GM12891 (cell line): Measurements from ENCODE around the gene FPR1.
"Not testable (repeated sequence)": the region's sequence is repeated elsewhere in the genome, so short reads cannot be mapped to it uniquely, and the experiment has no call there.

Experiments used
- DNase-seq: peaks from one replicate; pipeline ENCODE4 v3.0.0; 2011; ENCODE audit warnings: low spot score; ENCODE audit not compliant: insufficient read length
- FAIRE-seq: peaks from 2 replicates; lab custom pipeline; 2011; peaks lifted over from hg19 to GRCh38; lab: Jason Lieb, UNC
- PAX5 ChIP-seq: IDR thresholded peaks from 2 replicates; pipeline ENCODE4 v1.6.1; 2011; ENCODE audit warnings: low read length, moderate library complexity, mild to moderate bottlenecking; ENCODE audit not compliant: insufficient read depth, severe bottlenecking
- POLR2A ChIP-seq: IDR thresholded peaks from 2 replicates; pipeline ENCODE4 v1.6.1; 2011; ENCODE audit warnings: low read depth, low read length, control low read depth
- POLR2AphosphoS5 ChIP-seq: IDR thresholded peaks from 2 replicates; pipeline ENCODE4 v1.6.1; 2011; ENCODE audit warnings: low read depth, low read length, control low read depth
- POU2F2 ChIP-seq: IDR thresholded peaks from 2 replicates; pipeline ENCODE4 v1.6.1; 2011; ENCODE audit warnings: low read depth, mild to moderate bottlenecking, control low read depth, low read length, moderate library complexity
- SPI1 ChIP-seq: IDR thresholded peaks from 2 replicates; pipeline ENCODE4 v1.6.1; 2011; ENCODE audit warnings: low read depth, low read length, control low read depth
- TAF1 ChIP-seq: IDR thresholded peaks from 2 replicates; pipeline ENCODE4 v1.6.1; 2011; ENCODE audit warnings: low read depth, low read length, control low read depth

The FPR1 gene

DNA sequence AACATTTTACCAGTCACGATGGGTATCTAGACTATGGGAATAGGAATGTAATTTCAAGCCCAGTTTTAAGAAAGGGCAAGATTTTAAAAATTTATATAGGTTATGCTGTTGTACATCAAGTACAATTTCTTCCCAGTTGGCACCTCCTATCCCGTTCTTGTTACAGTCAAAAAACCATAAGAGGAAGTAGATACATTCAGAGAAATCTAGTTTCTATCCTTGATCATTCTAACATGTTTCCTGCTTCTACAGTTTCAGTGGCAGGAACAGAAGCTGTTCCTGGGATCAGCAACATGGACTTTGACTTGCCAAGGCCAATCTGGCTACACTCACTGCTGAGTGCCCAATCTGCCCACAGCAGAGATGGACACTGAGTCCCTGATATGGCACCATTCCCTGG lies 28.6 kb upstream of the FPR1 start:
- TF ChIP-seq POU2F2 (no peak), POLR2AphosphoS5 (no peak), TAF1 (no peak), POLR2A (no peak), SPI1 (no peak), PAX5 (no peak)
- DNase-seq: no peak
- FAIRE-seq: no peak

- no peak for FAIRE-seq
These were observed 28.0 kb upstream of the FPR1 start for GRCh38 chr19:51779703-51780102.

DNA sequence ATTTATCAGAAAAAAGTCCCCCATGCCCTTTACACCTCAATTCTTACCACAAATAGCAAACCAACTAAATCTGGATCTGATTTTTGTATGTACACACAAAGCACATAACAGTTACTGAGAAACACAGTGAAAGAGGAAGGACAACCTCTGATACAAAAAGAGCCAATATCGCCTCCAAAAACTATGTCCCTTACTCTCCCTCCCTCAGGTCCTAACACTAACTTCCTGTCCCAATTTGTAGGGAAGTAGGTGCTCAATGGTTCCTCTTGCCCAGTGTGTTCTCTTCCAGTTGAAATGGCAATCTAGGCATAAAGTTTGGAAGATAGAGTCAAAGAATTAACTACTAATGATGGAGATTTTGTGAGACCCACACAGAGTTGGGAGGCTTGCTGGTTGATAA lies 27.5 kb upstream of the FPR1 start:
- FAIRE-seq: no peak
- DNase-seq: no peak
- no peak for TF ChIP-seq POU2F2
- TF ChIP-seq TAF1: no peak
- TF ChIP-seq POLR2AphosphoS5: no peak
- no peak for TF ChIP-seq PAX5
- no peak for TF ChIP-seq SPI1
- TF ChIP-seq POLR2A: no peak

More at GRCh38 chr19:51779703-51780102, 28.0 kb upstream of the FPR1 start:
- no peak for DNase-seq
- TF ChIP-seq TAF1: no peak
- TF ChIP-seq POLR2A: no peak
- TF ChIP-seq POLR2AphosphoS5: no peak
- no peak for TF ChIP-seq SPI1
- TF ChIP-seq POU2F2: no peak
- TF ChIP-seq PAX5: no peak

DNA sequence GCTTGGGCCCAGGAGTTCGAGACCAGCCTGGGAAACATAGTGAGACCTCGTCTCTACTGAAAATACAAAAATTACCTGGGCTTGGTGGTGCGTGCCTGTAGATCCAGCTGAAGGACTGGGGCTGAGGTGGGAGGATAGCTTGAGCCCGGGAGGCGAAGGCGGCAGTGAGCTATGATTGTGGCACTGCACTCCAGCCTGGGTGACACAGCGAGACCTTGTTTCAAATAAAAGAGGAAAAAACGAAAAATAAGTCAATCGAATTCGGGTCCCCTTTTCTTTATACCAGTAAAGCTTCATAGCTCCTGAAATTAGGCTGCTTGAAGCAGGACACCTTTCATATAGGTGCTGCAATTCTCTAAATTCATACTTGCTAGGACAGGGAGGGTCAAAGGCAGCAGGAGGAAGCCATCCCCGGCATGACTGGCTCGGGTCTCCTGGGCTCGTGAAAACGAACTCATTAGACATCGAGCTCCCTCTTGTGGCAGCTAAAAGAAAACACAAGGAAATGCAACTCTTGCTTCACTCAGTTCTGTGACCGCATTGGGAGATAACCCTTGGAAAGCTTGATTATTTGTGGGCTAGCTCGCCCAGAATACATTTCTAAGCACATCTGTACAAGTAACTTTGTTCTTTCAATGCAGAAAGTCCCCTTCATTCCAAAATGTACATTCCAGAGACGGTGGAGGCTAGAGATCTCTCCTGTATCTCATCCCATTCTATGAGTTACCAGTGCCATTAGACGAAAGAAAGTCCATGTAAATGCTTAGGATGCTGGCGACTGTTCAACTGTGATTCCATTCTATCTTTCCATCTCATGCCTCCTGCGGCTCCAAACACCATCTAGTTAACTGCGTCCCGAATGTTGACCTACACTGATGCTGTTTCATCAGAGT lies 26.1 kb upstream of the FPR1 start:
- DNase-seq: peak; percentile 33
- TF ChIP-seq TAF1 (no peak), POU2F2 (no peak), POLR2AphosphoS5 (no peak), PAX5 (no peak), SPI1 (no peak), POLR2A (no peak)
- peak; percentile 85 for FAIRE-seq

DNA sequence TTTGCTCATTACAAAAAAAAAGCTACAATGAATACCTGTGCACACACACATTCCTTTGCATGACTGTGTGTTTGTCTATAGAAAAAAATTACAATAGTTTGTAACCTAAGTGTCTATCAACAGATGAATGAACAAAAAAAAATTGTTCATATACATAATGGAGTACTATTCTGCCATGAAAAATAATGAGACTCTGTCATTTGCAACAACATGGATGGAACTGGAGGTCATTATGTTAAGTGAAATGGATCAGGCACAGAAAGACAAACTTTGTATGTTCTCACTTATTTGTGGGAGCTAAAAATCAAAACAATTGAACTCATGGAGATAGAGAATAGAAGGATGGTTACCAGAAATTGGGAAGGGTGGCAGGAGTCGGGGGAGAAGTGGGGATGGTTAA lies 24.9 kb upstream of the FPR1 start:
- not testable (repeated sequence) for FAIRE-seq, DNase-seq

DNA sequence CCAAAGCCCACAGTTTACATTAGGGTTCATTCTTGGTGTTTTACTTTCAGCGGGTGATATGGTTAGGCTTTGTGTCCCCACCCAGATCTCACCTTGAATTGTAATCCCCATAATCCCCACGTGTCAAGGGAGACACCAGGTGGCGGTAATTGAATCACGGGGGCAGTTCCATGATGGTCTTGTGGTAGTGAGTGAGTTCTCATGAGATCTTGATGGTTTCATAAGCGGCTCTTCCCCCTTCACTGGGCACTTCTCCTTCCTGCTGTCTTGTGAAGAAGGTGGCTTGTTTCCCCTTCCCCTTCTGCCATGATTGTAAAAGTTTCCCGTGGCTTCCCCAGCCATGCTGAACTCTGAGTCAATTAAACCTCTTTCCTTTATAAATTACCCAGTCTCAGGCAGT lies 21.3 kb upstream of the FPR1 start:
- DNase-seq (no peak), FAIRE-seq (no peak)
- TF ChIP-seq TAF1 (no peak), POLR2AphosphoS5 (no peak), PAX5 (no peak), POLR2A (no peak), SPI1 (no peak), POU2F2 (no peak)

DNA sequence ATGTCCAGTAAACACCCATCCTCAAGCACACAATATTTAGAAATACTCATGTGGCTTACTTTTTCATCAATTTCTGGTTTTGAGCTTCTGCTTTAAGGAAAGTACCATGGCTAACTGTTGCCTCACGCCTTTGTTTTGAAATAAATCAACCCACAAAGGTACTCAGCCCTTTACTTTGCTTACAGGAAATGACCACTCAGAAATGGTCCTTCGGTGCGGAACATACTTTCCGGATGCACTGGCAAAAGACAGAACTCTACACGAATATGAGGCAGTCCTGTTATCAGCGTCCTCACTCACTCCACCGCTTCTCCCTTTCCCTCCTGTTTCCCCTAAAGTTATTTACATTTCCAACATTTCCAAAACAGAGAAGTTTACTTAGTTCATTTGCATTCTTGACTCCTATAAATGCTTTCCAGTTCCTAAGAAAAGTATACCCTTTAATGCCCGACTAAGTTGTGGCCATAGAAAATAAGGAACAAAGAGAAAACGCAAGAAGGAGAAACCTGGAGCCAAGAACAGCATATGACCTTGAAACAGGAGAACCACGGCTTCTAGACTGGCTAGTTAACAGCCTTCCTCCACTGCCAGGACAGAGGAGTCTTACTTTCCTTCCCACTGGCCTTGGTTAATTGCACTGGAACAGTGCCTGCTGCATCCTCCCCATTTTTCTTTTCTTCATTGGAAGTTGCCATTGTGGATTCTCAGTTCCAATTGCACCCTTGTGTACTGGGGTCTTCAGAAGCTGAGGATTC lies 19.9 kb upstream of the FPR1 start:
- TF ChIP-seq POLR2A: no peak
- TF ChIP-seq TAF1: no peak
- no peak for TF ChIP-seq SPI1
- no peak for TF ChIP-seq PAX5
- no peak for TF ChIP-seq POU2F2
- no peak for TF ChIP-seq POLR2AphosphoS5
- no peak for FAIRE-seq
- DNase-seq: no peak

GRCh38 chr19:51766461-51766860 lies 14.8 kb upstream of the FPR1 start:
- FAIRE-seq (no peak), DNase-seq (no peak)
- TF ChIP-seq SPI1 (no peak), POLR2A (no peak), POU2F2 (no peak), TAF1 (no peak), POLR2AphosphoS5 (no peak), PAX5 (no peak)

DNA sequence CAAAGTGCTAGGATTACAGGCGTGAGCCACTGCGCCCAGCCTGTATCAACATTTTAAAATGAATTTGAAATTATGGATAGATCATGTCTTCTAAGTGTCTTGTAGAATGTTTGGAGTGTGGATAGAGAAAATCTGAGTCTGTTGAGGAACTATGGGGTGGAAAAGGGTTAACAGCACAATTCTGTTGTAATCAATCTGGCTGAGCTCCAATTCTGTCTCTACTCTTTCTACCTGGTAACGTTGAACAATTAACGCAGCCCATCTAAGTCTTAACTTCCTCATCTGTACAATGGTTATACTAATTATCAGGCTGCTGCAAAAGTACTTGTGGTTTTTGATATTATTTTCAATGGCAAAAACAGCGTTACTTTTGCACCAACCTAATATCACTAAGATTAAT lies 13.4 kb upstream of the FPR1 start:
- no peak for FAIRE-seq
- no peak for DNase-seq
- TF ChIP-seq POU2F2 (no peak), POLR2A (no peak), SPI1 (no peak)

- DNase-seq (no peak), FAIRE-seq (no peak)
- no peak for TF ChIP-seq POU2F2
- no peak for TF ChIP-seq TAF1
- no peak for TF ChIP-seq SPI1
- TF ChIP-seq POLR2A: no peak
- no peak for TF ChIP-seq POLR2AphosphoS5
- TF ChIP-seq PAX5: no peak
These were observed 10.0 kb upstream of the FPR1 start for GRCh38 chr19:51761696-51762095.
